ENCODE data around the gene HCN1.
"Not testable (repeated sequence)": the region's sequence is repeated elsewhere in the genome, so short reads cannot be mapped to it uniquely, and the experiment has no call there.

The HCN1 gene

GRCh38 chr5:45414620-45415573, 281.3 kb downstream of the HCN1 start:
- DNase-seq: no peak

GRCh38 chr5:45411971-45412612, 284.1 kb downstream of the HCN1 start:
- no peak for DNase-seq

GRCh38 chr5:45410304-45410995, 285.7 kb downstream of the HCN1 start:
- no peak for DNase-seq

- no peak for DNase-seq
Measured at GRCh38 chr5:45408067-45408466, 288.1 kb downstream of the HCN1 start.

GRCh38 chr5:45402804-45403455, 293.2 kb downstream of the HCN1 start:
- no peak for DNase-seq

GRCh38 chr5:45399041-45399440, 297.1 kb downstream of the HCN1 start:
- DNase-seq: no peak

GRCh38 chr5:45385321-45386058, 310.7 kb downstream of the HCN1 start:
- no peak for DNase-seq

- no peak for DNase-seq
Measured at GRCh38 chr5:45383985-45384384, 312.2 kb downstream of the HCN1 start.

- no peak for DNase-seq
Measured at GRCh38 chr5:45382583-45382982, 313.6 kb downstream of the HCN1 start.

GRCh38 chr5:45376417-45376816, 319.8 kb downstream of the HCN1 start:
- no peak for DNase-seq

GRCh38 chr5:45372629-45373028, 323.6 kb downstream of the HCN1 start:
- DNase-seq: no peak

- DNase-seq: not testable (repeated sequence)
Measured at GRCh38 chr5:45371423-45371822, 324.8 kb downstream of the HCN1 start.

GRCh38 chr5:45355189-45355992, 340.8 kb downstream of the HCN1 start:
- DNase-seq: no peak

GRCh38 chr5:45336464-45336863, 359.7 kb downstream of the HCN1 start:
- DNase-seq: no peak

GRCh38 chr5:45335978-45336377, 360.2 kb downstream of the HCN1 start:
- no peak for DNase-seq

GRCh38 chr5:45335346-45335745, 360.8 kb downstream of the HCN1 start:
- no peak for DNase-seq

- no peak for DNase-seq
Measured at GRCh38 chr5:45334939-45335338, 361.2 kb downstream of the HCN1 start.

GRCh38 chr5:45312627-45313026, 383.6 kb downstream of the HCN1 start:
- DNase-seq: not testable (repeated sequence)

GRCh38 chr5:45295231-45295630, 400.9 kb downstream of the HCN1 start:
- DNase-seq: no peak

- no peak for DNase-seq
Measured at GRCh38 chr5:45288746-45289145, 407.4 kb downstream of the HCN1 start.

GRCh38 chr5:45284436-45284835, 411.7 kb downstream of the HCN1 start:
- DNase-seq: no peak

Data from inflammatory macrophage treated with lipopolysaccharide for 4 hours (primary cell).